ENCODE data around the gene SLC66A3.

The SLC66A3 gene

GRCh38 chr2:11222845-11223244 is 67.6 kb downstream of the SLC66A3 start:
- DNase-seq (ENCODE audit: insufficient read length, low spot score) (no peak), FAIRE-seq (no peak)
- no peak for TF ChIP-seq PAX5 (IDR thresholded peaks at IDR 0.05; ENCODE audit: insufficient read depth, low read length, severe bottlenecking)
- TF ChIP-seq POLR2A (IDR thresholded peaks at IDR 0.05; ENCODE audit: low read depth, low read length): no peak
- no peak for TF ChIP-seq SPI1 (IDR thresholded peaks at IDR 0.05; ENCODE audit: low read depth, low read length)
- TF ChIP-seq TAF1 (IDR thresholded peaks at IDR 0.05; ENCODE audit: low read depth, low read length): no peak
- TF ChIP-seq POU2F2 (IDR thresholded peaks at IDR 0.05; ENCODE audit: low read depth, low read length): no peak
- no peak for TF ChIP-seq POLR2AphosphoS5 (IDR thresholded peaks at IDR 0.05; ENCODE audit: low read depth, low read length)

GRCh38 chr2:11224887-11225286 is 69.6 kb downstream of the SLC66A3 start:
- no peak for DNase-seq (ENCODE audit: insufficient read length, low spot score)
- no peak for TF ChIP-seq POLR2AphosphoS5 (IDR thresholded peaks at IDR 0.05; ENCODE audit: low read depth, low read length)
- TF ChIP-seq POU2F2 (IDR thresholded peaks at IDR 0.05; ENCODE audit: low read depth, low read length): no peak
- TF ChIP-seq PAX5 (IDR thresholded peaks at IDR 0.05; ENCODE audit: insufficient read depth, low read length, severe bottlenecking): no peak
- TF ChIP-seq SPI1 (IDR thresholded peaks at IDR 0.05; ENCODE audit: low read depth, low read length): peak; percentile 35; the same call in 1 of the 2 replicates
- no peak for FAIRE-seq

- no peak for TF ChIP-seq POU2F2 (IDR thresholded peaks at IDR 0.05; ENCODE audit: low read depth, low read length)
- no peak for TF ChIP-seq TAF1 (IDR thresholded peaks at IDR 0.05; ENCODE audit: low read depth, low read length)
- no peak for TF ChIP-seq SPI1 (IDR thresholded peaks at IDR 0.05; ENCODE audit: low read depth, low read length)
- TF ChIP-seq POLR2A (IDR thresholded peaks at IDR 0.05; ENCODE audit: low read depth, low read length): no peak
- TF ChIP-seq PAX5 (IDR thresholded peaks at IDR 0.05; ENCODE audit: insufficient read depth, low read length, severe bottlenecking): no peak
- no peak for TF ChIP-seq POLR2AphosphoS5 (IDR thresholded peaks at IDR 0.05; ENCODE audit: low read depth, low read length)
- FAIRE-seq: no peak
Measured at GRCh38 chr2:11227595-11227994, 72.3 kb downstream of the SLC66A3 start.

More at GRCh38 chr2:11227595-11227994, 72.3 kb downstream of the SLC66A3 start:
- no peak for DNase-seq (ENCODE audit: insufficient read length, low spot score)
